GM13976 (cell line): ENCODE measurements around the gene DDO.

Source experiments
- DNase-seq: peaks from one replicate; pipeline ENCODE4 v3.0.0; 2012; ENCODE audit warnings: low spot score
- CTCF ChIP-seq: IDR thresholded peaks from 2 replicates; pipeline ENCODE4 v1.5.1; 2012; ENCODE audit warnings: borderline replicate concordance, mild to moderate bottlenecking; ENCODE audit not compliant: insufficient read depth; ENCODE audit errors: extremely low read depth, missing control alignments, control extremely low read depth
- in situ Hi-C: fragments of 300-500 bp; cut with MboI; formaldehyde crosslinking; loops from one replicate; pipeline ENCODE4 v1.12.0; 2022; ENCODE audit warnings: low sequenced_read_pairs, mixed read lengths, inconsistent platforms; ENCODE audit not compliant: unreplicated experiment

Gene DDO

DNA sequence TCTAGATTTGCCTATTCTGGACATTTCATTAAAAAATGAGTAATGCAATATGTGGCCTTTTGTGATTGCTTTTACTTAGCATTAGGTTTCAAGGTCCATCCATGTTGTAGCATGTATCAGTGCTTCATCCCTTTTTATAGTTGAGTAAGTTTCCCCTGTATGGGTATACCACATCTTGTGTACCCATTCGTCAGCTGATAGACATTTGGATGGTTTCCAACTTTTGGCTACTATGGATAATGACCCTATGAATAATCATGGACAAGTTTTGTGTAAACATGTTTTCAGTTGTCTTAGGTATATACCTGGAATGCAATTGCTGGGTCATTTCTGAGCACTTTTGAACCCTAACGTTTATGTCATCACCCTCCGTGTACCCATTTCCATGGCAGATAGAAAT, 72.6 kb downstream of the DDO start:
- no peak for DNase-seq
- in situ Hi-C loops = no loop called here
- TF ChIP-seq CTCF = no peak
